ENCODE results near the gene METAP1D. TPM values are rescaled to one million over a fixed set of nuclear protein-coding genes. Genes with fewer than 3 reads are reported as not detected.

The METAP1D gene
- total RNA-seq, 4 donors from 2014 or later = 0.75 to 6.4 (median 3.6) TPM

DNA sequence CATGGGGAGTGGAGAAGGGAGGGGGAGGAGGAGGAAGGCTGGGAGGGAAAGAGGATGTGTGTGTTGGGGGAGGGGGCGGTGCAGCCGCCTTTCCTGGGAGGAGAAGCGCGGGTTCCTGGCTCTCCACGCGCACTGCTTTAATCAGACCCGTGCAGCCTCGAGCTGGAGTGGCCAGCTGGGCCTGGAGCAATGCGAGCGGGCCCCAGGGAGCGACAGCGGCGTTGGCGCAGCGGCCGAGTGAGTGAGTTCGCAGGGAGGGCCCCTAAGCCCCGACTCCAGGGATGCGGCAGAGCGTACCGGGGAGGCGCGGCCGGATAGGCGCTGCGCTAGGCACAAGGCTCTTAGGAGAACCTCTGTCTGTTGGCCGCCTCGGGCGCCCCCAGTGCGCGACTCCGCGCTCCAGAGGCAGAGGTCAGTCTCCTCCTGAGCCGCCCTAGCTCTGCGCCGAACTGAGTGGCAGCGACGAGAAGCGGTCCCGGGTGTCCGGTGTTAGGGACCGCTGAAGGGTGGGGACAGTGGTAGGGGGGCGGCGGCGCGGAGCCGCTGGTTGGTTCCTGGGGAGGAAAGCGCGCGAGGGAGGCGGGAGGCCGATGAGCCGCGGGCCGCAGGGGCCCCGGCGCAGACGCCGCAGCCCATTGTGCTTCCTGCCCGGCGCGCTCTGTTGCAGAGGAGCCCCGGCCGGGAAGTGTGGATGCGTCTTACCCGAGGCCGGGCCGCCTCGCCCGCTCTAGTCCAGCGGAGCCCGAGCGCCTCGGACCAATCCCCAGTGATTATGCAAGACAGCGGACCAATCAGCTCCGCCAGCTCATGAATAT is 85.1 kb downstream of the METAP1D start:
- 1% methylated on average over 75 of the region's 76 CpGs; no CpG with 5 or more reads in 1 of the 2 donors for WGBS, 2 donors (ENCODE audit: low coverage in 1 of 2)
- DNase-seq = peak; percentile 69
- in situ Hi-C loops (cut with MboI; ENCODE audit: low pct_ligation_motif_present in 1 of 4, low pct_unique_long_range_greater_than_20kb in 1 of 4, low sequenced_read_pairs in 3 of 4) = no loop called here
- H3K27ac ChIP-seq = no peak overlapping the region
- H3K4me3 ChIP-seq = peak overlapping the region; percentile 13 to 59 (median 28)
- peaks cover 100% of the 10 kb centered on the region for H3K27me3 ChIP-seq
- H3K9me3 ChIP-seq = no peaks in the 10 kb centered on the region
- TF ChIP-seq POLR2A (IDR thresholded peaks at IDR 0.05) (no peak), POLR2AphosphoS5 (IDR thresholded peaks at IDR 0.05) (peak in 1 of 3 donors; percentile 50), EP300 (IDR thresholded peaks at IDR 0.05; ENCODE audit: low read depth) (no peak), CTCF (IDR thresholded peaks at IDR 0.05) (no peak)
- no peaks in the 10 kb centered on the region for H3K36me3 ChIP-seq
- peaks cover 19 to 66% (median 43%) of the 10 kb centered on the region in 4 donors for H3K4me1 ChIP-seq
- intact Hi-C loops (cut with DNase I; ENCODE audit: low total_unique reads) = no loop called here

GRCh38 chr2:172085460-172086159 is 85.9 kb downstream of the METAP1D start, which contains the start of gene DLX1:
TSS of gene DLX1 (plus strand) at chr2:172085507. CDS start at chr2:172085678, 171 bp downstream.
- intact Hi-C loops (cut with DNase I; ENCODE audit: low total_unique reads) = no loop called here
- TF ChIP-seq EP300 (IDR thresholded peaks at IDR 0.05; ENCODE audit: low read depth) = no peak
- peak in 1 of 3 donors; percentile 8 for TF ChIP-seq POLR2AphosphoS5 (IDR thresholded peaks at IDR 0.05)
- in situ Hi-C loops (cut with MboI; ENCODE audit: low pct_ligation_motif_present in 1 of 4, low pct_unique_long_range_greater_than_20kb in 1 of 4, low sequenced_read_pairs in 3 of 4) = no loop called here
- Histone ChIP-seq H3K4me3 (peak within 1 kb of the TSS; percentile 13 to 59 (median 28)), H3K27me3 (peaks cover 100% of the 10 kb centered on the region), H3K9me3 (no peaks in the 10 kb centered on the region), H3K36me3 (no peaks in the 10 kb centered on the region), H3K4me1 (peaks cover 19 to 62% (median 43%) of the 10 kb centered on the region in 4 donors), H3K27ac (no peak within 1 kb of the TSS)
- WGBS, 2 donors (ENCODE audit: low coverage in 1 of 2) = 6 to 9% methylated on average over 5 to 34 of the region's 34 CpGs
- no peak for DNase-seq

GRCh38 chr2:172086241-172087206 is 86.8 kb downstream of the METAP1D start:
- peak overlapping the region in 2 of 4 donors; percentile 5 to 28 for H3K4me3 ChIP-seq
- DNase-seq = peak; percentile 44
- no peaks in the 10 kb centered on the region for H3K9me3 ChIP-seq
- peaks cover 19 to 56% (median 43%) of the 10 kb centered on the region in 4 donors for H3K4me1 ChIP-seq
- in situ Hi-C loops (cut with MboI; ENCODE audit: low pct_ligation_motif_present in 1 of 4, low pct_unique_long_range_greater_than_20kb in 1 of 4, low sequenced_read_pairs in 3 of 4) (no loop called here), intact Hi-C loops (cut with DNase I; ENCODE audit: low total_unique reads) (no loop called here)
- no peaks in the 10 kb centered on the region for H3K36me3 ChIP-seq
- H3K27me3 ChIP-seq = peaks cover 100% of the 10 kb centered on the region
- WGBS, 2 donors (ENCODE audit: low coverage in 1 of 2) = 5 to 8% methylated on average over 10 to 54 of the region's 54 CpGs
- TF ChIP-seq CTCF (IDR thresholded peaks at IDR 0.05) (peak in 4 of 5 experiments; percentile 20 to 33 (median 28)), EP300 (IDR thresholded peaks at IDR 0.05; ENCODE audit: low read depth) (no peak), POLR2A (IDR thresholded peaks at IDR 0.05) (no peak), POLR2AphosphoS5 (IDR thresholded peaks at IDR 0.05) (no peak)
- no peak overlapping the region for H3K27ac ChIP-seq

GRCh38 chr2:172087207-172087779 is 87.5 kb downstream of the METAP1D start:
- no peak for DNase-seq
- H3K36me3 ChIP-seq = no peaks in the 10 kb centered on the region
- H3K4me3 ChIP-seq = no peak overlapping the region
- TF ChIP-seq EP300 (IDR thresholded peaks at IDR 0.05; ENCODE audit: low read depth) (no peak), CTCF (IDR thresholded peaks at IDR 0.05) (no peak)
- H3K4me1 ChIP-seq = peaks cover 19 to 54% (median 43%) of the 10 kb centered on the region in 4 donors
- H3K27ac ChIP-seq = no peak overlapping the region
- no peaks in the 10 kb centered on the region for H3K9me3 ChIP-seq
- WGBS, 2 donors (ENCODE audit: low coverage in 1 of 2) = 16% methylated on average over 31 of the region's 31 CpGs; no CpG with 5 or more reads in 1 of the 2 donors
- intact Hi-C loops (cut with DNase I; ENCODE audit: low total_unique reads) = no loop called here
- in situ Hi-C loops (cut with MboI; ENCODE audit: low pct_ligation_motif_present in 1 of 4, low pct_unique_long_range_greater_than_20kb in 1 of 4, low sequenced_read_pairs in 3 of 4) = no loop called here
- H3K27me3 ChIP-seq = peaks cover 100% of the 10 kb centered on the region
